ENCODE data around the gene FAM3B.
"Not testable (repeated sequence)": the region's sequence is repeated elsewhere in the genome, so short reads cannot be mapped to it uniquely, and the experiment has no call there.

The FAM3B gene

DNA sequence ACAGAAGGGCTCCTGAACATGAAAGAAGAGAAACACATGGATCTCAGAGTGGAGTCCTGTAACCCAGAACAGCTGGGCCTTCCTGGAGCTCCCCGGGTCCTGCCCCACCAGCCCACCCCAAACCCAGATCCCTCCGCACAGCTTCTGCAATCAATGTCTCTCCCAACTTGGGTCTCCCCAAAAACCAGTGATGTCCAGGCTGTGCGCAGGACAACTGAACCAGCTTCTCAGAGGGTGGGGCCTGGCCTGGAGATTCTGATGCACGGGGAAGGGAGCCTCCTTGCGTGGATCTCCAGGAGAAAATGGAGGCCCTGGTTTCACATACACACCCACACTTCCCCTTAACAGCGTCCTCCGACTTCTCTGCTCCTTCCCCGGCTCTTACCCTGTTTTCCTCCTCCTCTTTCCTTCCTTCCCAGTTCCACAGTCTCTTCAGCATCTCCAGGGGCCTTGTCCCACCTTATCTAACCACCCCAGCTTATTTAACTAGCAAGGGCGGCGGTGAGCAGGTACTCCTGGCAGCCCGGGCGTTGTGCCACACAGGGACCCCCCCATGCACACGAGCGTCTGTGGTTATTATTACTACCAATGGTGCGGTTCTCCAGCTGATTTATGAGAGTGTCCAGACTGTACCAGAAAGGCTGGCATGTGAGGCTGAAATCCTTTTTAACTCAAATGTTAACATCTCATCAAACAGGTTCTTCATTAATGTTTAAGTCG is 34.0 kb downstream of the FAM3B start:
- no peak for DNase-seq (ENCODE audit: low read depth)

DNA sequence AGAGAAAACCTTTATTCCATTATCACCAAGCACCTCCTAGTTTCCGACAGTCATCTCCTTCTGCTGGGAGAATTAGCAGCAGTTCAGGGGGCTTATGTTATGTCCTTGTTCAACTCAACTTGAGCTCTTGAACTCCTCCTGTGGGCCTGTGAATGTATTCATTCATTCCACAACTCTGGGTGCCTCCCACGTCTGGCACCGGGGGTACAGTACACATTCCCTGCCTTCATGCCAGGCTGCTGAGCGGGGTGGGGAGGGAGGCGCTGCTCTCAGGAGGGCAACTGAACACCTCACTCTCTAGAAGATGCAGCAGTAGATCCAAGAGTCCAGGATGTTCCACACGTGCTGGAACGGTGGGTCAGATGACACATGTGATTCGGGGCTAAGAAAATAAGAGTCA is 40.9 kb downstream of the FAM3B start:
- no peak for DNase-seq (ENCODE audit: low read depth)

DNA sequence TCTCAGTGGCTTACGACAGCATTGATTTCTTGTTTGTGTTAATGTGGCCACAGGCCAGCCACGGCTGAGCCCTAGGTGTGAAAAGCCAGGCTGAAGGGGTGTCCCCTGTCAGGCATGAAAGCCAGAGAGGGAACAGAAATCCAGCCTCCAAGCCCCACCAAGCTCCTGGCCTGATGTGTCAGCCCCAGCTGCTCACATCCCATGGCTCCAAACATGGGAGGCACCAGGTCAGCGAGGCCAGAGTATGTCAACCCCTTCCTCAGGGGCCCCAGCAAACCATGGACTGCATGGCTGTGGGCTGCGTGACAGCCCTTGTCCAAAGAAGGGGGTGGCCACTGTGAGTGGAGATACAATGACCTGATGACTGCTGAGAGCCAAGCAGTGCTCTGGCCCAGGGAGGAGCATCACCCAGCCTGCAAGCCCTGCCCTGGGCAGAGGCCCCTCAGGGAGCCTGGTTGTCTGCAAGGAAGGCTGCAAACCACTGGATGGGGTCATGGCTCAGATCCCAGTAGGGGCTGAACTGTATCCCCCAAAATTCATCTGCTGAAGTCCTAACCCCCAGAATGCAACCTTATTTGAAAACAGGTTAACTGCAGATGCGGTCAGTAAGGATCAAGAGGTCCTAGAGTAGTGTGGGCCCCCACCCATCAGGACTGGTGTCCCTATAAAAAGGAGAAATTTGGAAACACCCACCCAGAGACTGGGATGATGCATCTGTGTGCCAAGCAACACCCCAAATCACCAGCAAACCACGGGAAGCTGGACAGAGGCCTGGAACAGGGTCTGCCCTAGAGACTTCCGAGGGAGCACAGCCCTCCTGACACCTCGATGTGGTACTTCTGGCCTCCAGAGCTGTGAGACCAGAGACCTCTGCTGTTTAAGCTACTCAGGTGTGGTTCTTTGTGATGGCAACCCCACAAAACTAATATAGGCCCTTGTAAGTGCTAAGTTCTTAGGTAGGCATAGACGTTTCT is 41.9 kb downstream of the FAM3B start:
- no peak for DNase-seq (ENCODE audit: low read depth)

DNA sequence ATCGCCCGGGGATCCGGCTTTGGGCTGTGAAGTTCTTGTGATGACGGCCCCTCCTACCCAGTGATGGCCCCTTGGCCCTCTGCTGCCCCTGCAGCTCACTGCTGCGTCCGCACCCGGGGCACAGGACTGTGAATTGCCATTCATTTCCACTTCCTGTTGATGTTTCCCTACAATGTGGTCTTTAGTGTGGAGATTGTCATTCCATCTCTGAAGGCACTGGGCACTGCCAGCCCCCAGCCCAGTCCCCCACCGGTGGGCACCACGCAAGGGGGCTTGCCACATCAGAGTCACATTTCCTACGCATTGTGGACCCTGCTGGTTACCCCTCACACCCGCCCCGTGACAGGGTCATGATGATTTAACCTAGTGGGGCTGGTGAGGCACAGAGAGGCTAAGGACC is 42.7 kb downstream of the FAM3B start:
- no peak for DNase-seq (ENCODE audit: low read depth)

DNA sequence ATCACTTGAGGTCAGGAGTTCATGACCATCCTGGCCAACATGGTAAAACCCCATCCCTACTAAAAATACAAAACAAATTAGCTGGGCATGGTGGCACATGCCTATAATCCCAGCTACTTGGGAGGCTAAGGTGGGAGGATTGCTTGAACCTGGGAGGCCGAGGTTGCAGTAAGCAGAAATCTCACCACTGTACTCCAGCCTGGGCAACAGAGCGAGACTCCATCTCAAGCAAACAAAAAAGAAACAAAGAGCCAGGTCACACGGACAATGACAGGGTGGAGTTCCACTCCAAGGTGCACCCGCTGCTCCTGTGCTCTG is 43.1 kb downstream of the FAM3B start:
- DNase-seq (ENCODE audit: low read depth): not testable (repeated sequence)

DNA sequence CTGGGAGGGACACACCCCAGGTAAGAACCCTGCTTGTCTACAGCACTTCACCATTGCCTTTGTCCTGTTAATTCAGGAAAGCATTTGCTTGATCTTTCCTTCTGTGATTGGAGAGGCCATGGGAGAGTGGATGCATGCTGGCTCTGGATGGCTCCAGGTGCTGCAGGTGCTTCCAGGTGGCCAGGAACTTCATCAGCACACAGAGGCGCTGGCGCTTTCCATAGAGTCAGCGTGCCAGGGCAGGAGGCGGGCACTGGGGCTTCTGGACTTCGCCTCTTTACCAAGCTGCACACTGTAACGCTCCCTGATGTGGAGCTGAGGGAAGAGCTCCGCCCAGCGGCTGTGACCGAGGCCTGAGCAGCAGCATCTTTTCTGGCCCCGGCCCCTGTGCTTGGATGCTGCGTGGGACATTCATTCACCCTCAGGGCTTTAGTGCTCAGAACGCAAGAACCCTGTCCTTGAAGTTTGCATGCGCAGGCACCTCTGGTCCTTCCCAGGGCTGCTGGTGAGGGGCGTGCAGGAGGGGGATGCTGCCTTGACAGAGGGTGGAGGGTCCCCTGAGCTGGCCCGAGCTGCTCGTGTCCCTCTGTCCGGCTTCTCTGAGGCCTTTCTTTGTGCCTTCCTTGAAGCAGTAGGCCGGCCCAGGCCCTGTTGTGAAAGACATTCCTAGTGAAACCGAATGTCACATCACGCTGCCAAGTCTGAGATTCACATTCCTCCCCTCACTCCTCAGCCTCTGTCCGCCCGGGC is 43.6 kb downstream of the FAM3B start:
- no peak for DNase-seq (ENCODE audit: low read depth)

DNA sequence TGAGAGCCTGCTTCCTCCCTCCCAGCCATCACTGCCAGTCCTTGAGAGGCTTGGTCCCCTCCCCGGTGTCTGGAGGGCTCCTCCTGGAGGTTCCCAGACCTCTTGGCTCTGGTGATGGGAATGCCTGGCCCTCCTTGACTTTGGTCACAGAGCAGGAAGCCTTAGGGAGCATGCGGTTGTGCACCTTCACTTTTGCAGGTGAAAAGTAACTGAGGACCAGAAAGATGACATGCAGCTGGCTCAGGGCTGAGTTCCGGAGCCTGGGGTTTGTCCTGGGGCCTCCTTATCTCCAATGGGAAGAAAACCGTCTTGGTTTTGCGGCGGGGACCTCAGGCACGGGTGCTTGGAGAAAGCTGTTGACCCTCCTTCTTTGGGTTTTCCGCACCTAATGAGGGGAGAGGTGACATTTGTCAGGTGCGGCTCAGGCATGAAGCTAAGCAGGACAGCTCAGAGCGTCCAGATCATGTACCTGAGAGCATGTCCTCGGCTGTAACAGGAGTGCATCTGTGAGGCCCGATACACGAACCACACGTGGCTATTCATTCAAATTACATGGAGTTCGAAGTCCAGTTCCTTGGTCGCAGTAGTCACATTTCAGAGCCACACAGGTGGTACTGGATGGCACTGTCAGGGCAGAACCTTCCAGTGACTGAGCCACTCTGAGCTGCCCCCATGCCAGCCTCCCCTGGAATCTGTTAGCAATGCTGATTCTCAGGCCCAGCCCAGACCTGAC is 44.6 kb downstream of the FAM3B start:
- no peak for DNase-seq (ENCODE audit: low read depth)

DNA sequence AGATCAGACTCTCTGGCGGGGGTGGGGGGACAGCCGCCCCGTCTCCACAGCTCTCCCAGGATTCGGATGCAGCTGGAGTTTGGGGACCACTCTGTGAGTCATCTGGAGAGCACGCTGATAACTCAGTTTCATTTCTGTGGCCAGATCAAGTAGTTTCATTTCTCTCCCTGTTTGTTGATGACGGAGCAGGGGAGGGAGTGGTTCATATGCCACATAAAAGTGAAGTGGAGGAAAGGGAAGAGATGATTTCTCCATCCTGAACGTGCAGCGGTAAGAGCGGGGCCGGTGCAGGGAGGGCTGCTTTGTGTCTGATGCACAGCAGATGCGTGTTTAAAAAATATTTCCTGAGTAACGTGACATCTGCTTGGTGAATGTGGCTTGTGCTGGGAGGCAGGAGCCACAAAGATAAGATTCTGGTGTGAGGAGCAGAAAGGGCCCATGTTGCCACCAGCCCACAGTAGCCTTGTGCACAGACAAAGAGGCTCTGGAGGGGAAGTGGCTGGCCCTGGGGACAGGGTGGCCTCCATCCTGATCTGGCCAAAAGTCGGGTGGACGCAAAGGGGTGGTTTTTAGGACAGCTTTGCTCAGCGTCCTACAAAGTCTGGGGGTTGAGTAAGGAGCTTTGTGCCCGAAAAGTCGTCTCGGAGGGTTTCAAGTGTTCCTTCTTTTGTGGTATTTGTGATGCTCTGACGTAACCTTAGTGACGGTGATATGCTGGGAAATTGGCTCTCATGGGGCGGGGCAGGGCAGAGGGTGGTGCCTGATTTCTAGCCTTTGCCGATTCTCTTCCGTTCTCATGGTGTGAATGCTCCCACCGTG is 45.4 kb downstream of the FAM3B start, which contains the start of gene MX2:
TSS of gene MX2 (plus strand) at position 242 of the 819 bp plus-strand sequence. CDS start 14,880 bp downstream, outside the sequence.
- peak; percentile 68 for DNase-seq (ENCODE audit: low read depth)

DNA sequence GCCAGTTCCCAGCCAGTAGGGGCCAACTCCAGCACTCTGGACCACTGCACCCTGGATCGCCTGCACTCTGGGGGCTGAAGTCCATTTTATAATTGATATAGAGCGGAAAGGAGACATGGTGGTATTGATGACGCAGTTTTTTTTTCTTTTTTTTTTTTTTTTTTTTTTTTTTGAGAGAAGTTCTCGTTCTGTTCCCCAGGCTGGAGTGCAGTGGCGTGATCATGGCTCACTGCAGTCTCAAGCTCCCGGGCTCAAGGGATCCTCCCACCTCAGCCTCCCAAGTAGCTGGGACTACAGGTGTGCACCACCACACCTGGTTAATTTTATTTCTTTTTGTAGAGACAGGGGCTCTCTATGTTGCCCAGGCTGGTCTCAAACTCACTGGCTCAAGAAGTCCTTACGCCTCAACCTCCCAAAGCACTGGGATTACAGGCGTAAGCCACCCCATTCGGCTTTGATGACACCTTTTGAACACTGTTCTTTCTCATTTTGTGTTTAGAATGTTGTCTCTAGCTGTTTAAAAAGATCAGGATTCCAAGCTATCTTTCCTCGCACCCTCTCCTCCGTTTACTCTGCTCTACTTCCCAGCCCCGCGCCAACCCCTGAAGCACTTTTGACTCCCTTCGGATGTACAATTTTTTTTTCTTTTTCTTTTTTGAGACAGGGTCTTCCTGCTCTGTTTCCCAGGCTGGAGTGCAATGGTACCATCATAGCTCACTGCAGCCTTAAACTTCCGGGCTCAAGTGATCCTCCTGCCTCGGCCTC is 46.2 kb downstream of the FAM3B start:
- no peak for DNase-seq (ENCODE audit: low read depth)

DNA sequence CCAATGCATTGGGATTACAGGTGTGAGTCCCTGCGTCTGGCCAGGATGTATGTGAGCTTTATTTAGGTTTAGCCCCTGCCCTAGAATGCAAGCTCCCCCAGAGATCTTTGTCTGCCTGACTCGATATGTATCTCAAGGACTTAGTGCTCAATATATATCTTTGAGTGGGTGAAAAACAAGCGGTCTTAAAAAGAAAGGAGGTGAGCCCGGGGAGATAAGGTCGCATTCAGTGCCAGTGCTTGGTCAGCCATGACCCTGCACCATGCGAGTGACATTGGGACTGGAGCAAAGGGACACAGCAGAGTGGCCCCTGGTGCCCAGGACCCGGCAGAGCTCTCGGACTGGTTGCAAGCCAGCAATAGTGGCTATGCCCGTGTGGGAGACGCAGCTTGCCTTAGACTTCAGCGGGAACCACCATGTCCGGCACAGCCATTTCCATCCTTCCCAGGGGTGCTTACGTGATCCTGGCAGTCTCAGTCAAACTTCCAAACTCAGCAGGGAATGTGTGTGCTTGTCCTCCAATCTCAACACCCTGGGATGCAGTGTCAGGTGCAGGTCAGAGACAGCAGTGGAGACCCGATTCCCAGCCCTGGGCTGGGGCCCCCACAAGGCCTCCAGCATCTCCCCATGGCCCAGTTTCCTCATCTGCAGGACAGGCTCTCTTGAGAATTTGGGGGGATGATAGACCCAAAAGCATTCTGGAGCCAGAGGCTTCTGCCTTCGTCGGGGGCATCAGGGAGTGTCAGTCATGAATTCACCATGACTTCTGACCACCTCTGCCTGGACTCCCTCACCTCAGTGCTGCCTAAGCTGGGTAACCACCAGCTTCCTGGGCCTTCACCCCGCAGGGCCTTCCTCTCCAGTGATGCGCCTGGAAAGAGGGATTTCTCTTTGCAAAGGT is 47.0 kb downstream of the FAM3B start:
- no peak for DNase-seq (ENCODE audit: low read depth)

DNA sequence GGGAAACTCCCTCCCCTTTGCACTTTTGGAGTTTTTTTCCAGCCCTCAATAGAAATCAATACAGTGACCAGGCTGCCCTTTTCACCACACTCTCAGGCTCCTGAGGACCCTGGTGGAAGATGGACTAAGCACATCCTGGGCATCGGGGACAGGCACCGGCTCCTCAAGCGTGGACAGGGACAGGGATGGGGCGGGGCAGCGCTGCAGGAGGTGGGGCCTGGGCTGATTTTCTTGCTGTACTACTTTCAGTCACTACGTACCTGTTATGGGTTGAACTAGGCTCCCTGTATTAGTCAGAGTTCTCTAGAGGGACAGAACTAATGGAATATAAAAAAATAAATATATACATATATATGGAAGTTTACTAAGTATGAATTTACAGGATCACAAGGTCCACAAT is 47.7 kb downstream of the FAM3B start:
- no peak for DNase-seq (ENCODE audit: low read depth)

DNA sequence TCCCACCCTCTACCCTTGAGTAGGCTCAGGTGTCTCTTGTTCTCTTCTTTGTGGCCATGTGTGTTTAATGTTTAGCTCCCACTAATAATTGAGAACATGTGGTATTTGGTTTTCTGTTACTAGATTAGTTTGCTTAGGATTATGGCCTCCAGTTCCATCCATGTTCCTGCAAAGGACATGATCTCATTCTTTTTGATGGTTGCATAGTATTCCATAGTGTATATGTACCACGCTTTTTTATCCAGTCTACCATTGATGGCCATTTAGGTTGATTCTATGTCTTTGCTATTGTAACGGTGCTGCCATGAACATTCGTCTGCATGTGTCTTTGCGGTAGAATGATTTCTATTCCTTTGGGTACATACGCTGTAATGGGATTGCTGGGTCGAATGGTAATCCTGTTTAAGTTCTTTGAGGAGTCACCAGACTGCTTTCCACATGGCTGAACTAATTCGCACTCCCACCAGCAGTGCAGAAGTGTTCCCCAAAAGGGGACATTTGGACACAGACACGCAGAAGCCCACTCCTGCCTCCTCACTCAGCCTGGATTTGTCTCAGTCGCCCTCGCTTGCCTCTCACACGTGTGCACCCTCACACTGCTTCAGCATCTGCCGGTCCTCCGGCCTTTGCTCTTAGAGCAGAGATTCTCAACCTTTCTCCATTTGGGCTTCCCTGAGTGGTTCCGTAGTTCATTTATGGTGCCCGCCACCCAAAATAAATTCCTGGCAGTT is 48.9 kb downstream of the FAM3B start:
- DNase-seq (ENCODE audit: low read depth): no peak

DNA sequence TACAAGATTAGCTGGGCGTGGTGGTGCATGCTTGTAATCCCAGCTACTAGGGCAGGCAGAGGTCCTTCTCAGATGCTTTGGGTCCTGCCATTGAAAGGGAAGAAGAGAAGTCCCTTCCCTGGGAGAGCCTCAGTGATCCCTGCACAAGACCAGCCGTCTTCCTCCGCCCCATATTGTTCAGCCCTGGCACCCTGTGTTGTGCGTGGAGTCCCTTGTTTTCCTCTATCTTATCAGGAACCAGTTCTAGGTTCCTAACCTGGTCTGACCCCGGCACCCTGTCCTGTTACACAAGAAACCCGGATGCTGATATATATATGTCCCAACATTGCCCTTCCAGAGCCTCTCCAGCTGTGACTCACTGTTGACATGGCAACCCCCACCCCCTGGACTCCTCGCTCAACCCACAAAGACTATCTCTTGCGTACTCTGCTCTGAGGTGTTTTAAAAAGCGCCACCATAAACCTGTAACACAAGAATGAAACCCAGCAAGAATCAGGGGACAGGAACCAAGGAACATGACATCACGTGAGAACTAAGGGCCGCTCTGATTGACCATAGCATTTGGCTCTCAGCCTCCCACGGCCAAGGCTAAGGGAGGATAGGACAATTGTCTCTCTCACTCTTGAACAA is 50.0 kb downstream of the FAM3B start:
- DNase-seq (ENCODE audit: low read depth): no peak

DNA sequence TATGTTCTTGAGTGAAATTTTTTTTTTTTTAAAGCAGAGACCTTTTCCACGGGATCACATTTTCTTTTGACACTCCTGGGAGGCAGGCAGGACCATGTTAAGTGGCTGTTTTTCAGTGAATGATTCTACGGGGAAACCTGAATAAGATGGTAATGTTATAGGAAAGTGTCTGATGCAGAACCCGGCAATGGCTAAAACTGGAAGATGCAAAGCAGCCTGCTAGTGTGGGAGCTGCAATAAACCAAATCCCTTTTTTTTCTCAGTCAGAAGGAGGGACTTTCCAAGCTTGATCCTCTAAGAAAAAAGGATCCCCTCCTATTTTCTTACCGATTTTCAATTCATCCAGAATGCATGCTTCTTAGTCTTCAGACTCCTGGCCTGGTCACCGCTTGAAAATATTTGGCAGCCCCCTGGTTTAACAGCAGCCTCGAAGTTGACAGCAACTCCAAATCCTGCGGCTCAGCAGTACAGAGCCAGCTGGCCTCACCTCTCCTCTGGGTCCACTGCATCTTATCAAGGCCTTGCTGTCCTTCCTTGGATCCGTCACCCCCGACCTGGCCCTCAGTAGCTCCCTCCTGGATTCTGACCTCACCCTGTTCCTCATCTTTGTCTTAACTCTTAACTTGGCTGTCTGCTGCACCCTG is 50.8 kb downstream of the FAM3B start:
- DNase-seq (ENCODE audit: low read depth): no peak

DNA sequence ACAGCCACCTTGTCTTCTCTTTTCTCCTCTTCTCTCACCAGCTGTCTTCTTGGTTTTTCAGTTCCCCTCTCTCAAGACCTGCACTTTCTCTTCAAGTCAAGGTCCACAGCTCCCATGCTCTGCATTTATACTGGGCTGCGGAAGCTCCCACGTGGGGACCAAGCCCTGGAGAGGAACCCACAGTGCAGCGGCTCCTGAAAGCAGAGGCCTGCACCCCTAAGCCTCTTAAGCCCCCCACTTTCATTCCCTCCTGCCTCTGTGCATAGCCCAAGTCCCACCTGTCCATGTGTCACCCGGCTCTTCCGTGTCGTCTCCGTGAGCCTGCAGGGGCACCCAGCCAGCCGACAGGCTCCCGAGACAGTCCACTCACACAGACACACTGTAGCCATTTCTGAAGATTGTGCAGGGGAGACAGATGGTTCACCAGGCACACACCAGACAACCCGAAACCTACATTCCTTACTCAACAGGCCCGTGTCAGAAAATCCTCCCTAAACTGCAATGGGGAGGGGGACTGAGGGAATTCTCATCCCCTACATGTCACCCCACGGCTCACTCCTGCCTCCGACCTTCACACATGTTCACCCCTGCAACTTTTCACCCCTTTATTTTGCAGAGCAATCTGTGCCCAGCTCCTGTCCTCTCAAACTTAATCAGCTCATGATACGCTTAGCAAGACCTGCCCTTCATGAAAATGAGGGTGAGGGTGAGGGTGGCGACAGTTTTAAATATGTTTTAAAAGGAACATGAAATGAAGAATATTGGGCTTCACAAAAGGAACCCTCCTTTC is 51.5 kb downstream of the FAM3B start:
- no peak for DNase-seq (ENCODE audit: low read depth)

DNA sequence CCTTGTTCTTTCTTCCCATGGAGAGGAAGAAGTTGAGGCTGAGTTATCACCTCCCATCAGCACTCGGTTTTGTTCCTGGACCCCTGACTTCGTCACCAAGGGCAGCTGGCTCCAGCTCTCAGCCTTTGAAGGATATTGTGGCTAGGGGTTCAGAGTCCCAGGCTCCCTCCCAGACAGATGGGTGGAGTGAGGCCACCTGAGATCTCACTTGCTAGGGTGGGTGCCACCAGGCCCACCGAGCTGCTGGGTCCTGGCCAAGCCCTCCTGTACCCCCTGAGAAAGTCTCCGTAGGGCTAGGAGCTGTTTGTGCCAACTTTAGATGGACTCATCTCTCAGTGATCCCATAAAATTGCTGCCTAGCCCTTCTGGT is 52.1 kb downstream of the FAM3B start:
- no peak for DNase-seq (ENCODE audit: low read depth)
